Parathyroid adenoma (tissue), 2 donors: ENCODE results near the gene JUP.

Experiments
- H2AFZ ChIP-seq: fragments of 300-600 bp; sonication (generic); one replicate; pipeline ENCODE4 v1.7.0; 2017; ENCODE audit warnings: antibody characterized with exemption, mild to moderate bottlenecking
- H3K27ac ChIP-seq: fragments of 300-600 bp; sonication (generic); one replicate; pipeline ENCODE4 v1.7.0; 2017
- H3K27me3 ChIP-seq: fragments of 300-600 bp; sonication (generic); one replicate; pipeline ENCODE4 v1.7.0; 2017; ENCODE audit warnings: low read length; ENCODE audit not compliant: control insufficient read depth, insufficient read depth
- H3K36me3 ChIP-seq: fragments of 300-600 bp; sonication (generic); one replicate; pipeline ENCODE4 v1.7.0; 2017; ENCODE audit warnings: low read length; ENCODE audit not compliant: control insufficient read depth, insufficient read depth
- H3K4me1 ChIP-seq: fragments of 300-600 bp; sonication (generic); one replicate; pipeline ENCODE4 v1.7.0; 2017; ENCODE audit warnings: control low read depth
- H3K4me2 ChIP-seq: fragments of 300-600 bp; sonication (generic); one replicate; pipeline ENCODE4 v1.7.0; 2017; ENCODE audit warnings: low read length
- H3K4me3 ChIP-seq: fragments of 300-600 bp; sonication (generic); one replicate; pipeline ENCODE4 v1.7.0; 2017; ENCODE audit warnings: low read depth, low read length
- H3K79me2 ChIP-seq: fragments of 300-600 bp; sonication (generic); one replicate; pipeline ENCODE4 v1.7.0; 2017; ENCODE audit warnings: control low read depth
- H3K9ac ChIP-seq: fragments of 300-600 bp; sonication (generic); one replicate; pipeline ENCODE4 v1.7.0; 2017; ENCODE audit warnings: mild to moderate bottlenecking
- H3K9me3 ChIP-seq: fragments of 300-600 bp; sonication (generic); one replicate; pipeline ENCODE4 v1.7.0; 2017; ENCODE audit warnings: low read length; ENCODE audit not compliant: control insufficient read depth
- CTCF ChIP-seq: fragments of 300-600 bp; sonication (generic); IDR thresholded peaks from one replicate; pipeline ENCODE4 v1.7.0; 2017; ENCODE audit warnings: antibody characterized with exemption, mild to moderate bottlenecking
- donor health status: primary hyperparathyroidism.

JUP gene

GRCh38 chr17:41792845-41793783 lies 6.6 kb upstream of the JUP start:
- Histone ChIP-seq H3K79me2 (no peaks in the 10 kb centered on the region), H3K9ac (no peak overlapping the region), H3K27ac (peak overlapping the region; percentile 90), H2AFZ (peak overlapping the region; percentile 77), H3K4me2 (peak overlapping the region; percentile 63), H3K36me3 (no peaks in the 10 kb centered on the region), H3K9me3 (no peaks in the 10 kb centered on the region), H3K4me3 (peak overlapping the region; percentile 36), H3K27me3 (no peaks in the 10 kb centered on the region), H3K4me1 (peaks cover 15% of the 10 kb centered on the region)
- no peak for TF ChIP-seq CTCF

GRCh38 chr17:41787021-41787418 lies 509 bp upstream of the JUP start:
- TF ChIP-seq CTCF: no peak
- Histone ChIP-seq H3K4me2 (peak overlapping the region; percentile 72), H3K4me1 (peaks cover 16% of the 10 kb centered on the region), H2AFZ (peak overlapping the region; percentile 49), H3K4me3 (peak overlapping the region; percentile 76), H3K27me3 (no peaks in the 10 kb centered on the region), H3K9me3 (no peaks in the 10 kb centered on the region), H3K27ac (peak overlapping the region; percentile 2), H3K79me2 (peaks cover 24% of the 10 kb centered on the region), H3K9ac (no peak overlapping the region), H3K36me3 (no peaks in the 10 kb centered on the region)

- Histone ChIP-seq H3K4me1 (peaks cover 13% of the 10 kb centered on the region), H3K27ac (peak overlapping the region; percentile 73), H3K4me3 (peak overlapping the region; percentile 76), H2AFZ (peak overlapping the region; percentile 85), H3K9ac (no peak overlapping the region), H3K4me2 (peak overlapping the region; percentile 92), H3K79me2 (peaks cover 27% of the 10 kb centered on the region), H3K9me3 (no peaks in the 10 kb centered on the region), H3K36me3 (no peaks in the 10 kb centered on the region), H3K27me3 (no peaks in the 10 kb centered on the region)
- no peak for TF ChIP-seq CTCF
Observed at GRCh38 chr17:41785859-41786226, 668 bp downstream of the JUP start.

GRCh38 chr17:41785091-41785858 lies 1.2 kb downstream of the JUP start:
- no peak for TF ChIP-seq CTCF
- H3K27ac ChIP-seq: peak overlapping the region; percentile 73

More at GRCh38 chr17:41785091-41785858, 1.2 kb downstream of the JUP start:
- H3K4me3 ChIP-seq: peak overlapping the region; percentile 76
- no peaks in the 10 kb centered on the region for H3K27me3 ChIP-seq
- no peak overlapping the region for H3K9ac ChIP-seq
- H2AFZ ChIP-seq: peak overlapping the region; percentile 85
- no peaks in the 10 kb centered on the region for H3K36me3 ChIP-seq
- peak overlapping the region; percentile 92 for H3K4me2 ChIP-seq
- peaks cover 13% of the 10 kb centered on the region for H3K4me1 ChIP-seq
- peaks cover 28% of the 10 kb centered on the region for H3K79me2 ChIP-seq
- H3K9me3 ChIP-seq: no peaks in the 10 kb centered on the region
